ENCODE results near the gene EVI2B.

- TF ChIP-seq, protein P1, sequence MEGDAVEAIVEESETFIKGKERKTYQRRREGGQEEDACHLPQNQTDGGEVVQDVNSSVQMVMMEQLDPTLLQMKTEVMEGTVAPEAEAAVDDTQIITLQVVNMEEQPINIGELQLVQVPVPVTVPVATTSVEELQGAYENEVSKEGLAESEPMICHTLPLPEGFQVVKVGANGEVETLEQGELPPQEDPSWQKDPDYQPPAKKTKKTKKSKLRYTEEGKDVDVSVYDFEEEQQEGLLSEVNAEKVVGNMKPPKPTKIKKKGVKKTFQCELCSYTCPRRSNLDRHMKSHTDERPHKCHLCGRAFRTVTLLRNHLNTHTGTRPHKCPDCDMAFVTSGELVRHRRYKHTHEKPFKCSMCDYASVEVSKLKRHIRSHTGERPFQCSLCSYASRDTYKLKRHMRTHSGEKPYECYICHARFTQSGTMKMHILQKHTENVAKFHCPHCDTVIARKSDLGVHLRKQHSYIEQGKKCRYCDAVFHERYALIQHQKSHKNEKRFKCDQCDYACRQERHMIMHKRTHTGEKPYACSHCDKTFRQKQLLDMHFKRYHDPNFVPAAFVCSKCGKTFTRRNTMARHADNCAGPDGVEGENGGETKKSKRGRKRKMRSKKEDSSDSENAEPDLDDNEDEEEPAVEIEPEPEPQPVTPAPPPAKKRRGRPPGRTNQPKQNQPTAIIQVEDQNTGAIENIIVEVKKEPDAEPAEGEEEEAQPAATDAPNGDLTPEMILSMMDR (IDR thresholded peaks at IDR 0.05; ENCODE audit: poor library complexity, severe bottlenecking) = no peak
- no peak for TF ChIP-seq EZH2 (IDR thresholded peaks at IDR 0.05; ENCODE audit: borderline replicate concordance, insufficient read depth, low read length, poor library complexity, severe bottlenecking)
- TF ChIP-seq EP300 (conservative IDR thresholded peaks at IDR 0.05; ENCODE audit: poor library complexity, severe bottlenecking) = no peak
- no peak for TF ChIP-seq TAF1 (IDR thresholded peaks at IDR 0.05; ENCODE audit: low read depth)
These were observed 8.1 kb upstream of the EVI2B start for GRCh38 chr17:31321966-31322365.
